Measurements from ENCODE around the gene EEF1E1.

The EEF1E1 gene

GRCh38 chr6:8102122-8102958, at the start of gene EEF1E1:
Gene EEF1E1, minus strand, starts transcription at chr6:8102548. Its CDS starts 27 bp downstream, at chr6:8102521.
- CTCF ChIA-PET = interaction anchor here (1.0 to 1.5 kb wide), 3 partner anchors 18 to 38 kb away, joined by 3 to 11 read pairs (median 3); partner anchors contain the start of gene BLOC1S5
- peaks cover 10% of the 10 kb centered on the region for H3K27me3 Mint-ChIP-seq
- peaks cover 15% of the 10 kb centered on the region for H3K36me3 Mint-ChIP-seq
- H3K9me3 Mint-ChIP-seq = no peaks in the 10 kb centered on the region
- H3K27ac Mint-ChIP-seq = peak within 1 kb of the TSS; percentile 94
- peak; percentile 97 for DNase-seq
- peak within 1 kb of the TSS; percentile 98 for H3K4me3 Mint-ChIP-seq
- peaks cover 36% of the 10 kb centered on the region for H3K4me1 Mint-ChIP-seq

GRCh38 chr6:8149350-8149749, 47.0 kb upstream of the EEF1E1 start:
- H3K27ac Mint-ChIP-seq = no peak overlapping the region
- CTCF ChIA-PET = no interaction called here
- no peaks in the 10 kb centered on the region for H3K4me1 Mint-ChIP-seq
- no peaks in the 10 kb centered on the region for H3K36me3 Mint-ChIP-seq
- H3K9me3 Mint-ChIP-seq = no peaks in the 10 kb centered on the region
- DNase-seq = no peak
- peaks cover 5% of the 10 kb centered on the region for H3K27me3 Mint-ChIP-seq
- no peak overlapping the region for H3K4me3 Mint-ChIP-seq

- Mint-ChIP-seq H3K4me1 (no peaks in the 10 kb centered on the region), H3K9me3 (no peaks in the 10 kb centered on the region), H3K4me3 (no peak overlapping the region), H3K27ac (no peak overlapping the region), H3K27me3 (peaks cover 9% of the 10 kb centered on the region), H3K36me3 (no peaks in the 10 kb centered on the region)
- CTCF ChIA-PET = no interaction called here
- DNase-seq = no peak
Measured at GRCh38 chr6:8143945-8144344, 41.6 kb upstream of the EEF1E1 start.

DNA sequence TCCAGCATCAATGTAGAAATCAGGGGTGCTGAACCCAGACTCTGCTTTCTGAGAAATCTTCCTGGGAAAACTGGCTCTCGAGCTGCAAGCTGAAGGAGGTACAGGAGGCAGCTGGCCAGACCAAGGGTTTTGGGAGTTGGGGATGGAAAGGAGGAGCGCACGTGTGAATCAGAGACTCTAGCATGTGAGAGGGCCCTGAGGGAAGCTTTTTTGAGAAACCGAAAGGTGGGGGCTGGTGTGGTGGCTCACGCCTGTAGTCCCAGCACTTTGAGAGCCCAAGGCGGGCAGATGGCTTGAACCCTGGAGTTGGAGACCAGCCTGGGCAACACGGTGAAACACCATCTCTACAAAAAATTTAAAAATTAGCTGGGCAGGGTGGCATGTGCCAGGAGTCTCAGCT, 37.1 kb upstream of the EEF1E1 start:
- CTCF ChIA-PET = interaction anchor here (0.7 kb wide), 1 partner anchor 80 kb away, joined by 3 read pairs; no protein-coding TSS in a partner anchor
- no peak overlapping the region for H3K27ac Mint-ChIP-seq

GRCh38 chr6:8137529-8137939, 35.2 kb upstream of the EEF1E1 start:
- no peak for DNase-seq
- no peak overlapping the region for H3K4me3 Mint-ChIP-seq
- H3K9me3 Mint-ChIP-seq = no peaks in the 10 kb centered on the region
- no peaks in the 10 kb centered on the region for H3K4me1 Mint-ChIP-seq
- H3K36me3 Mint-ChIP-seq = no peaks in the 10 kb centered on the region
- H3K27ac Mint-ChIP-seq = no peak overlapping the region
- CTCF ChIA-PET = no interaction called here
- H3K27me3 Mint-ChIP-seq = peaks cover 8% of the 10 kb centered on the region

More for the DNA sequence above, 37.1 kb upstream of the EEF1E1 start:
- H3K4me1 Mint-ChIP-seq = no peaks in the 10 kb centered on the region
- no peaks in the 10 kb centered on the region for H3K36me3 Mint-ChIP-seq
- H3K27me3 Mint-ChIP-seq = peaks cover 4% of the 10 kb centered on the region
- no peak for DNase-seq
- no peak overlapping the region for H3K4me3 Mint-ChIP-seq
- H3K9me3 Mint-ChIP-seq = no peaks in the 10 kb centered on the region

GRCh38 chr6:8135276-8135675, 32.9 kb upstream of the EEF1E1 start:
- no peaks in the 10 kb centered on the region for H3K36me3 Mint-ChIP-seq

GRCh38 chr6:8132130-8132529, 29.8 kb upstream of the EEF1E1 start:
- CTCF ChIA-PET = interaction anchor here (4.6 kb wide), 1 partner anchor 87 kb away, joined by 83 read pairs; no protein-coding TSS in a partner anchor
- Mint-ChIP-seq H3K9me3 (no peaks in the 10 kb centered on the region), H3K4me3 (no peak overlapping the region)

More at GRCh38 chr6:8135276-8135675, 32.9 kb upstream of the EEF1E1 start:
- DNase-seq = no peak
- Mint-ChIP-seq H3K4me3 (no peak overlapping the region), H3K27me3 (peaks cover 14% of the 10 kb centered on the region), H3K9me3 (no peaks in the 10 kb centered on the region), H3K4me1 (no peaks in the 10 kb centered on the region), H3K27ac (no peak overlapping the region)
- CTCF ChIA-PET = no interaction called here

DNA sequence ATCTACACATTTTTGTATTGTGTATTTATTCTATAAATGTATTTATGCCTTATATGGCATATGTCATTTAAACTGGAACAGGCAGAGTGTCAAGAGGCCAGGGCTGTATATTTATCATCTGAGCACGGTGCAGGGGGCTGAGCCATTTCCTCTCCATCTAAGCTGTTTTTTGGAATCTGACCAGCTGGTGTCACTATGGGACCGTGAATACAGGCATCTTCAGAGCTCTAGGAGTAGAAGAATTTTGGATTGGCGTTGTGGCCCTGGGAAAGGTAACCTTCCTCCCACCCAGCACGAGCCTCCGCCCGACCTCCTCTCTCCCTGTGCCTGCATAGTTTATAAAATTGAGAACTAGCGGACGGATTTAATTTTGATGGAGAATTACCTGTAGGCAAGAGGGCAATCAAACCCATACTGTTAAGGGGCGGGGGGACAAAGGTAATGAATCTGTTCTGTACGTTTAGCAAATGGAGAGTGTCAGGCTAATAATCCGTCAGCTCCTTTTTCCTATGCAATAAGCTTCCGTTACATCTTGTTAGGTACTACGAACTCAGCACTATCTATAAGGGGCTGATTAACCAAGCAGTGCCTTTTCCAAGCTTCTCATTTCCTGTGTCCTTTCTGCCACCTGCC, 29.0 kb upstream of the EEF1E1 start:
- no peak overlapping the region for H3K4me3 Mint-ChIP-seq
- CTCF ChIA-PET = interaction anchor here (0.9 to 4.6 kb wide), 3 partner anchors 56 to 91 kb away, joined by 3 to 83 read pairs (median 5); no protein-coding TSS in a partner anchor
- H3K27ac Mint-ChIP-seq = no peak overlapping the region
- peak; percentile 54 for DNase-seq
- H3K4me1 Mint-ChIP-seq = no peaks in the 10 kb centered on the region
- no peaks in the 10 kb centered on the region for H3K36me3 Mint-ChIP-seq
- no peaks in the 10 kb centered on the region for H3K9me3 Mint-ChIP-seq
- peaks cover 14% of the 10 kb centered on the region for H3K27me3 Mint-ChIP-seq

More at GRCh38 chr6:8132130-8132529, 29.8 kb upstream of the EEF1E1 start:
- peaks cover 10% of the 10 kb centered on the region for H3K27me3 Mint-ChIP-seq
- no peak overlapping the region for H3K27ac Mint-ChIP-seq
- H3K4me1 Mint-ChIP-seq = no peaks in the 10 kb centered on the region
- no peaks in the 10 kb centered on the region for H3K36me3 Mint-ChIP-seq
- DNase-seq = no peak

GRCh38 chr6:8130399-8130798, 28.1 kb upstream of the EEF1E1 start:
- Mint-ChIP-seq H3K9me3 (no peaks in the 10 kb centered on the region), H3K36me3 (no peaks in the 10 kb centered on the region), H3K4me3 (no peak overlapping the region), H3K4me1 (no peaks in the 10 kb centered on the region), H3K27ac (no peak overlapping the region), H3K27me3 (peaks cover 16% of the 10 kb centered on the region)
- DNase-seq = no peak
- CTCF ChIA-PET = interaction anchor here (0.7 to 4.6 kb wide), 2 partner anchors 89 to 407 kb away, joined by 4 to 83 read pairs; no protein-coding TSS in a partner anchor

DNA sequence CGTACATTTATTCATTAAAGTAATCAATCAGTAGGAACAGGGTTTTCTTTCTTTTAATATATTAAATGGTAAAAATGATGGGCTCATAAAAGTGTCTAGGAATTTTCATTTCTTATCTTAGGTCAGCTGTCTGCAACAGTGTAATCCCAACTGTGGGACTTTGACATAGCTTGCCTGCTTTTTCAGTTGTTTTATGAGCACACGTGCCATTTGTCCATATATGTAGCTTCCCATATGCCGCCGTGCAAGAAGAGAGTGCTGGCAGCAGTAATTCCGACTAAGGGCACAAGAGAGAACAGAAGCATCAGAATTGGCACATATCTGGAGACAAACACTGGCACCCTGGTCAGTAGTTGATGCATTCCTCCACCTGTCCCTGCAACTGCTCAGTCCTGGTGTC, 20.9 kb upstream of the EEF1E1 start:
- Mint-ChIP-seq H3K27me3 (peaks cover 20% of the 10 kb centered on the region), H3K4me3 (no peak overlapping the region), H3K27ac (no peak overlapping the region), H3K9me3 (no peaks in the 10 kb centered on the region), H3K4me1 (no peaks in the 10 kb centered on the region), H3K36me3 (no peaks in the 10 kb centered on the region)
- DNase-seq = no peak
- CTCF ChIA-PET = no interaction called here

DNA sequence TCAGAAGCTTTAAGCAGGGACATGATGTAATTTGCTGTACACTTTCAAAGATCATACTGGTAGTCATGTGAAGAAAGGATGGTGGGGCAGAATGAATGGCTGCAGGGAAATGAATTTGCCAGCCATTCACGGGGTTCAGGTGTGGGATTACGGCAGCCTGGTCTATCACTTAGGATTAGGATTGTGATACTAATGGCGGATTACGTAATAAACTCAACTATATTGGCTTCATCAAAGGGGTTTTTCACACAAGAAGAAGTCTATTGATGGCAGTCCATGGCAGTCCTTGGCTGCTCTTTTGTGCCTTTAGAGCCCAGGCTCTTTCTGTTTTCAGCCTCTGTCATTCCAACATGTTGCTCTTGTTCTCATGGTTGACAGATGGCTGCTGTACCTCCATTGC, 12.6 kb upstream of the EEF1E1 start:
- no peaks in the 10 kb centered on the region for H3K4me1 Mint-ChIP-seq
- no peaks in the 10 kb centered on the region for H3K9me3 Mint-ChIP-seq
- H3K4me3 Mint-ChIP-seq = no peak overlapping the region
- CTCF ChIA-PET = no interaction called here
- no peak for DNase-seq
- no peak overlapping the region for H3K27ac Mint-ChIP-seq
- H3K36me3 Mint-ChIP-seq = no peaks in the 10 kb centered on the region
- H3K27me3 Mint-ChIP-seq = peaks cover 12% of the 10 kb centered on the region

GRCh38 chr6:8113131-8113654, 10.8 kb upstream of the EEF1E1 start:
- no peak overlapping the region for H3K4me3 Mint-ChIP-seq
- H3K9me3 Mint-ChIP-seq = no peaks in the 10 kb centered on the region
- no peak overlapping the region for H3K27ac Mint-ChIP-seq
- DNase-seq = no peak
- CTCF ChIA-PET = no interaction called here
- no peaks in the 10 kb centered on the region for H3K4me1 Mint-ChIP-seq
- no peaks in the 10 kb centered on the region for H3K36me3 Mint-ChIP-seq
- peaks cover 14% of the 10 kb centered on the region for H3K27me3 Mint-ChIP-seq

GRCh38 chr6:8110725-8111124, 8.4 kb upstream of the EEF1E1 start:
- DNase-seq = no peak
- no peaks in the 10 kb centered on the region for H3K9me3 Mint-ChIP-seq
- CTCF ChIA-PET = no interaction called here
- H3K4me1 Mint-ChIP-seq = no peaks in the 10 kb centered on the region
- no peaks in the 10 kb centered on the region for H3K36me3 Mint-ChIP-seq
- peaks cover 31% of the 10 kb centered on the region for H3K27me3 Mint-ChIP-seq
- no peak overlapping the region for H3K4me3 Mint-ChIP-seq
- H3K27ac Mint-ChIP-seq = no peak overlapping the region

DNA sequence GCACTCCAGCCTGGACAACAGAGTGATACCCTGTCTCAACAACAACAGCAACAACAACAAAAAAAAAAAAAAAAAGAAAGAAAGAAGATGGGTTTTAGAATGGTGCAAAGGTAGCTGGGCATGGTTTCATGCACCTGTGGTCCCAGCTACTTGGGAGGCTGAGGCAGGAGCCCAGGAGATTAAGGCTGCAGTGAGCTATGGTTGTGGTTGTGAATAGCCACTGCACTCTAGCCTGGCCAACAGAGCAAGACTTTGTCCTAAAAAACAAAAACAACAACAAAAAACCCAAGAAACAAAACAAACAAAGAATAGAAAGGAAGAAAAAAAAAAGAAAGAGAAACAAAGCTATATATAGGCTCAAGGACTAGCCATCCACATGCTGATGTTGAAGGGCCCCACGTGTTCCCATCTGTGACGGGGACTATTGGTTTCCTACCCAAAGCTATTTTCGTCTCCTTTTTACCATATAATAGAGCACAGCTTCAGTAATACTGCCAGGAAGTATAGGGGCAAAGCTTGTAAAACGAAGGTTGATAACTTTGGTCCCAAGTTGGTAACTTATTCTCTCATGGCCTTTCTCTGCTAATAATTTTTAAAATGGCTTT, 7.9 kb upstream of the EEF1E1 start:
- no peak for DNase-seq
- H3K4me1 Mint-ChIP-seq = no peaks in the 10 kb centered on the region
- no peak overlapping the region for H3K4me3 Mint-ChIP-seq
- no peaks in the 10 kb centered on the region for H3K36me3 Mint-ChIP-seq
- peaks cover 31% of the 10 kb centered on the region for H3K27me3 Mint-ChIP-seq
- peak overlapping the region; percentile 10 for H3K27ac Mint-ChIP-seq
- CTCF ChIA-PET = no interaction called here
- no peaks in the 10 kb centered on the region for H3K9me3 Mint-ChIP-seq

Measured in activated naive CD4-positive, alpha-beta T cell treated with anti-CD3 and anti-CD28 coated beads, Interleukin-2, amount 10 ng/mL, durations not matched to agents 7 days and 5 days (primary cell).